ENCODE measurements around the gene HOXA4. TPM values are rescaled to one million over a fixed set of nuclear protein-coding genes. Genes with fewer than 3 reads are reported as not detected.

The HOXA4 gene
- total and polyA plus RNA-seq, 2 of the 8 experiments (the other 6 are each of a cell fraction or from before 2014, with no cell fraction given) = not detected

GRCh38 chr7:27106901-27107240 lies 23.7 kb downstream of the HOXA4 start:
- Histone ChIP-seq H2AK5ac (ENCODE audit: low read depth, low read length) (no peak overlapping the region), H4K8ac (ENCODE audit: extremely low read depth, insufficient read depth, low read length) (no peak overlapping the region), H3K4me3 (ENCODE audit: extremely low read depth in 1 of 4, insufficient read depth in 2 of 4, low read depth in 3 of 4, low read length in 4 of 4) (peak overlapping the region in 1 of 4 experiments; percentile 25; a peak in 1 of 8 replicates), H3K79me2 (ENCODE audit: control insufficient read depth in 1 of 2, insufficient read depth in 2 of 2, low read length in 2 of 2) (no peaks in the 10 kb centered on the region), H3K36me3 (ENCODE audit: control insufficient read depth in 2 of 4, insufficient read depth in 4 of 4, low read length in 3 of 4) (peaks cover 0 to 13% (median 0%) of the 10 kb centered on the region in 4 experiments; a peak in 1 of 8 replicates), H4K5ac (ENCODE audit: insufficient read length, low read depth, low read length) (no peak overlapping the region), H2BK12ac (ENCODE audit: low read depth, low read length) (no peak overlapping the region), H3K4ac (replicated peaks; ENCODE audit: insufficient read length, low read depth, low read length) (no peak overlapping the region), H3K9ac (replicated peaks in 1 of 4; ENCODE audit: extremely low read depth in 1 of 4, low read depth in 3 of 4, low read length in 3 of 4) (no peak overlapping the region), H3K79me1 (ENCODE audit: low read depth, low read length) (no peaks in the 10 kb centered on the region), H2BK20ac (ENCODE audit: low read length) (no peak overlapping the region), H3K4me1 (replicated peaks in 1 of 4; ENCODE audit: control insufficient read depth in 3 of 4, insufficient read depth in 4 of 4, low read length in 3 of 4) (peaks cover 0 to 15% (median 7%) of the 10 kb centered on the region in 4 experiments; a peak in 5 of 7 replicates), H2BK120ac (replicated peaks; ENCODE audit: low read depth, low read length) (no peak overlapping the region), H3K27me3 (replicated peaks in 1 of 4; ENCODE audit: control insufficient read depth in 3 of 4, extremely low read depth in 1 of 4, insufficient read depth in 3 of 4, low read length in 3 of 4) (peaks cover 98 to 100% (median 99%) of the 10 kb centered on the region in 4 experiments), H3K27ac (ENCODE audit: low read depth, low read length) (no peak overlapping the region), H3K23ac (ENCODE audit: insufficient read length) (no peak overlapping the region), H3K14ac (ENCODE audit: insufficient read length) (no peak overlapping the region), H2BK15ac (ENCODE audit: low read length) (no peak overlapping the region), H3K23me2 (ENCODE audit: low read depth, low read length) (no peaks in the 10 kb centered on the region), H2AFZ (ENCODE audit: low read length) (no peak overlapping the region), H3K18ac (ENCODE audit: extremely low read depth, low read length) (no peak overlapping the region), H3K56ac (replicated peaks; ENCODE audit: insufficient read length, low read depth, low read length) (no peak overlapping the region), H3K4me2 (ENCODE audit: insufficient read depth in 1 of 2, low read depth in 2 of 2, low read length in 2 of 2) (peak overlapping the region; percentile 5 to 50; a peak in 2 of 4 replicates), H2BK5ac (ENCODE audit: low read depth, low read length) (no peak overlapping the region), H4K20me1 (replicated peaks in 1 of 2; ENCODE audit: control insufficient read depth in 1 of 2, insufficient read depth in 2 of 2, low read length in 2 of 2) (peaks cover 22 to 37% of the 10 kb centered on the region in 2 experiments), H4K91ac (replicated peaks; ENCODE audit: insufficient read length, low read length) (no peak overlapping the region), H3K9me3 (ENCODE audit: insufficient read depth in 2 of 2, low read depth in 1 of 2, low read length in 1 of 2) (no peaks in the 10 kb centered on the region)
- DNase-seq (ENCODE audit: low read depth in 1 of 2, low spot score in 2 of 2) = no peak
- ChIA-PET CTCF (ENCODE audit: partially characterized antibody) (interaction anchor here (0.7 to 2.9 kb wide), 5 partner anchors 36 to 63 kb away, joined by 3 to 13 read pairs (median 4); partner anchors contain the start of gene HOXA5), POLR2A (ENCODE audit: partially characterized antibody) (interaction anchor here (1.3 to 2.8 kb wide), 2 partner anchors 10 to 11 kb away, joined by 5 to 6 read pairs; partner anchors contain the start of gene HOXA1)
- FAIRE-seq = no peak
- 6% methylated on average over 14 of the region's 14 CpGs; no CpG with 5 or more reads in 1 of the 2 experiments for WGBS, 2 experiments (ENCODE audit: extremely low coverage in 1 of 2, insufficient coverage in 1 of 2, insufficient read length in 1 of 2, insufficient replicate concordance in 2 of 2, low coverage in 1 of 2, low lambda C conversion rate in 2 of 2, missing lambda C conversion rate in 1 of 2)
- TF ChIP-seq CBX8 (IDR thresholded peaks at IDR 0.05; ENCODE audit: borderline replicate concordance, low read depth, low read length) = 0 out of 2 replicates have a peak, but pooled peaks have one; percentile 30
- TF ChIP-seq POLR2AphosphoS5 (IDR thresholded peaks at IDR 0.05; ENCODE audit: low read depth, low read length) = no peak
- TF ChIP-seq RNF2 (IDR thresholded peaks at IDR 0.05; ENCODE audit: borderline replicate concordance, low read depth, low read length, missing control alignments, poor library complexity, severe bottlenecking) = peak; percentile 3
